ENCODE results near the gene ZBTB20. TPM values are rescaled to one million over a fixed set of nuclear protein-coding genes. Genes with fewer than 3 reads are reported as not detected.

ZBTB20 gene
- polyA plus RNA-seq, 3 donors, result 1.3 to 3.2 (median 2.0) TPM

GRCh38 chr3:114383875-114384557 is 763.1 kb downstream of the ZBTB20 start:
- Mint-ChIP-seq H3K4me3 (peak overlapping the region; percentile 68 to 90), H3K27me3 (ENCODE audit: low read depth in 3 of 3) (no peaks in the 10 kb centered on the region), H3K27ac (peak overlapping the region in 5 of 7 donors; percentile 2 to 70 (median 45)), H3K36me3 (peaks cover 7 to 13% of the 10 kb centered on the region in 2 donors), H3K9me3 (no peaks in the 10 kb centered on the region), H3K4me1 (peaks cover 8% of the 10 kb centered on the region)
- 10% methylated on average over 4 of the region's 12 CpGs for WGBS (ENCODE audit: insufficient coverage)
- H3K9ac ChIP-seq (ENCODE audit: insufficient read depth, low read length, poor library complexity, severe bottlenecking), result peak overlapping the region; percentile 44
- peak overlapping the region; percentile 32 to 70 (median 38) for H3K4me3 ChIP-seq (replicated peaks in 1 of 3; ENCODE audit: low read depth in 2 of 3, low read length in 3 of 3)
- H3K27ac ChIP-seq (ENCODE audit: low read depth in 1 of 2, low read length in 2 of 2), result peak overlapping the region in 1 of 2 donors; percentile 58
- H3K4me1 ChIP-seq (ENCODE audit: control insufficient read depth in 1 of 2, insufficient read depth in 2 of 2, low read length in 2 of 2), result no peaks in the 10 kb centered on the region
- H3K27me3 ChIP-seq (ENCODE audit: control insufficient read depth in 2 of 2, insufficient read depth in 2 of 2, low read length in 2 of 2), result no peaks in the 10 kb centered on the region
- no peaks in the 10 kb centered on the region for H3K36me3 ChIP-seq (replicated peaks in 1 of 2; ENCODE audit: control insufficient read depth in 1 of 2, insufficient read depth in 2 of 2, low read length in 2 of 2)
- H3K4me2 ChIP-seq (replicated peaks; ENCODE audit: extremely low read depth, low read length, poor library complexity, severe bottlenecking), result peak overlapping the region; percentile 72
- peak; percentile 81 for TF ChIP-seq CTCF (IDR thresholded peaks at IDR 0.05)
- no peaks in the 10 kb centered on the region for H3K9me3 ChIP-seq (replicated peaks in 1 of 2; ENCODE audit: control insufficient read depth in 1 of 2, insufficient read depth in 1 of 2, low read length in 2 of 2)
- peak overlapping the region; percentile 77 for H2AFZ ChIP-seq (ENCODE audit: insufficient read depth, low read depth, low read length, poor library complexity, severe bottlenecking)
- intact Hi-C loops (cut with micrococcal nuclease), result no loop called here
- H4K20me1 ChIP-seq (ENCODE audit: insufficient read depth, low read length), result no peaks in the 10 kb centered on the region
- DNase-seq, result peak; percentile 29 to 49 (median 47)
- H3K79me2 ChIP-seq (ENCODE audit: insufficient read depth, low read length), result no peaks in the 10 kb centered on the region

- no peaks in the 10 kb centered on the region for H3K4me1 ChIP-seq (ENCODE audit: control insufficient read depth in 1 of 2, insufficient read depth in 2 of 2, low read length in 2 of 2)
- H4K20me1 ChIP-seq (ENCODE audit: insufficient read depth, low read length), result no peaks in the 10 kb centered on the region
- WGBS (ENCODE audit: insufficient coverage), result 96% methylated on average over 3 of the region's 4 CpGs
- no peak overlapping the region for H3K4me3 Mint-ChIP-seq
- peaks cover 5% of the 10 kb centered on the region for H3K4me1 Mint-ChIP-seq
- H2AFZ ChIP-seq (ENCODE audit: insufficient read depth, low read depth, low read length, poor library complexity, severe bottlenecking), result no peak overlapping the region
- H3K27ac Mint-ChIP-seq, result no peak overlapping the region
- intact Hi-C loops (cut with micrococcal nuclease), result no loop called here
- H3K4me3 ChIP-seq (replicated peaks in 1 of 3; ENCODE audit: low read depth in 2 of 3, low read length in 3 of 3), result no peak overlapping the region
- H3K9me3 ChIP-seq (replicated peaks in 1 of 2; ENCODE audit: control insufficient read depth in 1 of 2, insufficient read depth in 1 of 2, low read length in 2 of 2), result no peaks in the 10 kb centered on the region
- H3K9me3 Mint-ChIP-seq, result no peaks in the 10 kb centered on the region
- no peaks in the 10 kb centered on the region for H3K27me3 Mint-ChIP-seq (ENCODE audit: low read depth in 3 of 3)
- TF ChIP-seq CTCF (IDR thresholded peaks at IDR 0.05), result no peak
- H3K9ac ChIP-seq (ENCODE audit: insufficient read depth, low read length, poor library complexity, severe bottlenecking), result no peak overlapping the region
- no peak overlapping the region for H3K27ac ChIP-seq (ENCODE audit: low read depth in 1 of 2, low read length in 2 of 2)
- no peaks in the 10 kb centered on the region for H3K79me2 ChIP-seq (ENCODE audit: insufficient read depth, low read length)
- H3K36me3 ChIP-seq (replicated peaks in 1 of 2; ENCODE audit: control insufficient read depth in 1 of 2, insufficient read depth in 2 of 2, low read length in 2 of 2), result no peaks in the 10 kb centered on the region
- H3K4me2 ChIP-seq (replicated peaks; ENCODE audit: extremely low read depth, low read length, poor library complexity, severe bottlenecking), result no peak overlapping the region
- no peak for DNase-seq
- H3K27me3 ChIP-seq (ENCODE audit: control insufficient read depth in 2 of 2, insufficient read depth in 2 of 2, low read length in 2 of 2), result no peaks in the 10 kb centered on the region
- peaks cover 8 to 13% of the 10 kb centered on the region in 2 donors for H3K36me3 Mint-ChIP-seq
Observed at GRCh38 chr3:114380233-114380651, 766.8 kb downstream of the ZBTB20 start.

Data from CD14-positive monocyte (primary cell).